Skeletal muscle cell (primary cell): Measurements from ENCODE around the gene MED15.

Experiments used
- DNase-seq: peaks from one replicate; pipeline ENCODE4 v3.0.0-alpha.2; 2010; ENCODE audit warnings: low read depth
- H3K4me3 ChIP-seq: 2 replicates; pipeline ENCODE4 v1.5.1; 2011; ENCODE audit warnings: low read depth, mild to moderate bottlenecking, control low read depth, low read length, moderate library complexity

The MED15 gene

GRCh38 chr22:20546541-20546950 lies 39.1 kb downstream of the MED15 start:
- no peak for DNase-seq
- no peak overlapping the region for H3K4me3 ChIP-seq

GRCh38 chr22:20547029-20547428 lies 39.6 kb downstream of the MED15 start:
- H3K4me3 ChIP-seq: no peak overlapping the region
- DNase-seq: no peak

GRCh38 chr22:20548806-20549205 lies 41.4 kb downstream of the MED15 start:
- no peak for DNase-seq
- no peak overlapping the region for H3K4me3 ChIP-seq

- DNase-seq: no peak
These were observed 41.9 kb downstream of the MED15 start for GRCh38 chr22:20549232-20549841.

GRCh38 chr22:20550057-20550817 lies 42.8 kb downstream of the MED15 start:
- no peak overlapping the region for H3K4me3 ChIP-seq
- DNase-seq: no peak

More at GRCh38 chr22:20549232-20549841, 41.9 kb downstream of the MED15 start:
- H3K4me3 ChIP-seq: no peak overlapping the region

GRCh38 chr22:20550851-20551744 lies 43.7 kb downstream of the MED15 start:
- H3K4me3 ChIP-seq: no peak overlapping the region
- DNase-seq: no peak

- no peak for DNase-seq
- no peak overlapping the region for H3K4me3 ChIP-seq
These were observed 44.5 kb downstream of the MED15 start for GRCh38 chr22:20551805-20552442.

GRCh38 chr22:20552443-20553401 lies 45.3 kb downstream of the MED15 start:
- H3K4me3 ChIP-seq: no peak overlapping the region

GRCh38 chr22:20553947-20554741 lies 46.7 kb downstream of the MED15 start:
- H3K4me3 ChIP-seq: no peak overlapping the region
- no peak for DNase-seq

More at GRCh38 chr22:20552443-20553401, 45.3 kb downstream of the MED15 start:
- DNase-seq: no peak

GRCh38 chr22:20554824-20555223 lies 47.4 kb downstream of the MED15 start:
- DNase-seq: no peak

GRCh38 chr22:20558534-20558933 lies 51.1 kb downstream of the MED15 start:
- no peak for DNase-seq
- no peak overlapping the region for H3K4me3 ChIP-seq

More at GRCh38 chr22:20554824-20555223, 47.4 kb downstream of the MED15 start:
- no peak overlapping the region for H3K4me3 ChIP-seq

GRCh38 chr22:20559174-20559760 lies 51.9 kb downstream of the MED15 start:
- no peak overlapping the region for H3K4me3 ChIP-seq
- no peak for DNase-seq

- H3K4me3 ChIP-seq: no peak overlapping the region
These were observed 53.3 kb downstream of the MED15 start for GRCh38 chr22:20560716-20561115.

GRCh38 chr22:20561882-20562281 lies 54.5 kb downstream of the MED15 start:
- DNase-seq: no peak

More at GRCh38 chr22:20560716-20561115, 53.3 kb downstream of the MED15 start:
- DNase-seq: no peak

GRCh38 chr22:20562607-20563465 lies 55.4 kb downstream of the MED15 start:
- H3K4me3 ChIP-seq: no peak overlapping the region
- no peak for DNase-seq

More at GRCh38 chr22:20561882-20562281, 54.5 kb downstream of the MED15 start:
- H3K4me3 ChIP-seq: no peak overlapping the region

- DNase-seq: no peak
- no peak overlapping the region for H3K4me3 ChIP-seq
These were observed 56.1 kb downstream of the MED15 start for GRCh38 chr22:20563466-20563906.
